Measurements from ENCODE around the gene COL6A2.

- TF ChIP-seq E2F1 (CRISPR knock-in tag; IDR thresholded peaks at IDR 0.05) (no peak), ATF6 (CRISPR knock-in tag; IDR thresholded peaks at IDR 0.05) (no peak)
Observed at GRCh38 chr21:46084709-46085108, 13.2 kb upstream of the COL6A2 start.
